Activated B cell treated with CpG ODN at 0.5 μM for 24 hours (primary cell): ENCODE results near the gene STIM1. TPM values are rescaled to one million over a fixed set of nuclear protein-coding genes. Genes with fewer than 3 reads are reported as not detected.

ENCODE experiments used
- ATAC-seq: fragments of 200-7000 bp; cut with Tn5 transposase; one replicate; pipeline ENCODE4 v1.10.0; 2021; ENCODE audit warnings: low read depth, mild to moderate bottlenecking, moderate library complexity
- CTCF ChIA-PET: fragments of 350-600 bp; sonication (Branson Sonifier 250); formaldehyde crosslinking; loops from one replicate; lab custom pipeline; 2021; ENCODE audit warnings: antibody characterized with exemption; lab: Charles Lee
- POLR2A ChIA-PET: fragments of 350-600 bp; sonication (Branson Sonifier 250); formaldehyde crosslinking; loops from one replicate; lab custom pipeline; 2021; ENCODE audit warnings: antibody characterized with exemption; lab: Charles Lee
- DNase-seq: peaks from one replicate; pipeline ENCODE4 v3.0.0; 2022
- H3K27ac Mint-ChIP-seq: one replicate; pipeline ENCODE4 v1.8.0; 2020; ENCODE audit warnings: mixed read lengths
- H3K27me3 Mint-ChIP-seq: one replicate; pipeline ENCODE4 v1.8.0; 2021; ENCODE audit warnings: mixed read lengths
- H3K36me3 Mint-ChIP-seq: one replicate; pipeline ENCODE4 v1.8.0; 2021; ENCODE audit warnings: low read depth, mixed read lengths
- H3K4me1 Mint-ChIP-seq: one replicate; pipeline ENCODE4 v1.8.0; 2021; ENCODE audit warnings: mixed read lengths
- H3K4me3 Mint-ChIP-seq: one replicate; pipeline ENCODE4 v1.8.0; 2020; ENCODE audit warnings: mild to moderate bottlenecking, mixed read lengths
- H3K9me3 Mint-ChIP-seq: one replicate; pipeline ENCODE4 v1.8.0; 2020; ENCODE audit warnings: mixed read lengths
- intact Hi-C: fragments of 100-400 bp; cut with micrococcal nuclease; formaldehyde crosslinking; loops from one replicate; pipeline ENCODE4 v1.15.1; 2024
- total RNA-seq: library from RNA; stranded (reverse); gene quantifications from 2 replicates; pipeline ENCODE4 v1.2.3, GENCODE V29; 2022
- TF ChIP-seq, protein P1 (sequence below): fragments of 200-600 bp; IDR thresholded peaks from one replicate; pipeline ENCODE4 v1.8.0; 2022; ENCODE audit warnings: antibody characterized with exemption, mild to moderate bottlenecking

Gene STIM1
- total RNA-seq, 1 donor from 2014 or later = 38.4 TPM

DNA sequence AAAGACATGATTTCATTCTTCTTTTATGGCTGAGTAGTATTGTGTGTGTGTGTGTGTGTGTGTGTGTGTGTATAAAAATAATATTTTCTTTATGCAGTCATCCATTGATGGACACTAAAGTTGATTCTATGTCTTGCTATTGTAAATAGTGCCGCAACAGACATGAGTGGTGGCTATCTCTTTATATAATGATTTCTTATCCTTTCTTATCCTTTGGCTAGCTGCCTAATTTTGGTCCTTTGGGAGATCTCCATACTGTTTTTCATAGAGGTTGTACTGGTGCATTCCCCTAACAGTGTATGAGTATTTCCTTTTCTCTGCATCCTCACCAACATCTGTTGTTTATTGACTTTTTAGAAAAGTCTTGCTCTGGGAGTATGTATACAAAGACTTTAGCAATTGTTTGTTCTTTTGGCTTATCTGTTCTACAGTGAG is 107.0 kb downstream of the STIM1 start:
- Mint-ChIP-seq H3K27me3 (no peaks in the 10 kb centered on the region), H3K27ac (no peak overlapping the region), H3K9me3 (no peaks in the 10 kb centered on the region), H3K4me3 (no peak overlapping the region), H3K36me3 (peaks cover 3% of the 10 kb centered on the region), H3K4me1 (peaks cover 35% of the 10 kb centered on the region)
- intact Hi-C loops = no loop called here
- TF ChIP-seq, protein P1, sequence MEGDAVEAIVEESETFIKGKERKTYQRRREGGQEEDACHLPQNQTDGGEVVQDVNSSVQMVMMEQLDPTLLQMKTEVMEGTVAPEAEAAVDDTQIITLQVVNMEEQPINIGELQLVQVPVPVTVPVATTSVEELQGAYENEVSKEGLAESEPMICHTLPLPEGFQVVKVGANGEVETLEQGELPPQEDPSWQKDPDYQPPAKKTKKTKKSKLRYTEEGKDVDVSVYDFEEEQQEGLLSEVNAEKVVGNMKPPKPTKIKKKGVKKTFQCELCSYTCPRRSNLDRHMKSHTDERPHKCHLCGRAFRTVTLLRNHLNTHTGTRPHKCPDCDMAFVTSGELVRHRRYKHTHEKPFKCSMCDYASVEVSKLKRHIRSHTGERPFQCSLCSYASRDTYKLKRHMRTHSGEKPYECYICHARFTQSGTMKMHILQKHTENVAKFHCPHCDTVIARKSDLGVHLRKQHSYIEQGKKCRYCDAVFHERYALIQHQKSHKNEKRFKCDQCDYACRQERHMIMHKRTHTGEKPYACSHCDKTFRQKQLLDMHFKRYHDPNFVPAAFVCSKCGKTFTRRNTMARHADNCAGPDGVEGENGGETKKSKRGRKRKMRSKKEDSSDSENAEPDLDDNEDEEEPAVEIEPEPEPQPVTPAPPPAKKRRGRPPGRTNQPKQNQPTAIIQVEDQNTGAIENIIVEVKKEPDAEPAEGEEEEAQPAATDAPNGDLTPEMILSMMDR = no peak
- ATAC-seq = no peak
- ChIA-PET POLR2A (interaction anchor here (0.7 kb wide), 1 partner anchor 15 kb away, joined by 3 read pairs; no protein-coding TSS in a partner anchor), CTCF (no interaction called here)
- no peak for DNase-seq

DNA sequence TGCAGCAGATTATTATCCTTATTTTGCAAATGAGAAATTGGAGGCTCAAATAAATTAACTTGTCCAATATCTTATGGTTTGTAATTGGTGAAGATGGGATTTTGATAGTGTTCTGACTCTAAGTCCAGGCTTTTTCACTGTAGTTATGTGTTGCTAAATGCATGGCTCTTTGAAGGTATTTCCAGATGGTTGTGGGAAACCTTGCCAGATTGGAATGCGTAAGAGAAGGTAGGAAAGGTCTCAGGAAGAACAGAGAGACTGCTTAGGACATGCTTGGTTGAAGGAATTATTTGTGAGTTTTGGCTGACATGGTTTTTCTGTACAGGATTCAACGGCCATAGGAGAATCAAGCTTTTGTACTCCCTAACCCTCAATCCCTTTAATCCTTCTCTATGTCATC is 108.6 kb downstream of the STIM1 start:
- H3K4me3 Mint-ChIP-seq = no peak overlapping the region
- no peaks in the 10 kb centered on the region for H3K9me3 Mint-ChIP-seq
- ChIA-PET CTCF (interaction anchor here (0.8 kb wide), 1 partner anchor 109 kb away, joined by 3 read pairs; no protein-coding TSS in a partner anchor), POLR2A (interaction anchor here (0.7 kb wide), 2 partner anchors 69 to 94 kb away, joined by 3 read pairs; no protein-coding TSS in a partner anchor)
- ATAC-seq (no peak), DNase-seq (no peak)
- intact Hi-C loops = no loop called here
- H3K27me3 Mint-ChIP-seq = no peaks in the 10 kb centered on the region
- peaks cover 25% of the 10 kb centered on the region for H3K4me1 Mint-ChIP-seq
- peaks cover 18% of the 10 kb centered on the region for H3K36me3 Mint-ChIP-seq
- no peak overlapping the region for H3K27ac Mint-ChIP-seq
- TF ChIP-seq, protein P1 = no peak

DNA sequence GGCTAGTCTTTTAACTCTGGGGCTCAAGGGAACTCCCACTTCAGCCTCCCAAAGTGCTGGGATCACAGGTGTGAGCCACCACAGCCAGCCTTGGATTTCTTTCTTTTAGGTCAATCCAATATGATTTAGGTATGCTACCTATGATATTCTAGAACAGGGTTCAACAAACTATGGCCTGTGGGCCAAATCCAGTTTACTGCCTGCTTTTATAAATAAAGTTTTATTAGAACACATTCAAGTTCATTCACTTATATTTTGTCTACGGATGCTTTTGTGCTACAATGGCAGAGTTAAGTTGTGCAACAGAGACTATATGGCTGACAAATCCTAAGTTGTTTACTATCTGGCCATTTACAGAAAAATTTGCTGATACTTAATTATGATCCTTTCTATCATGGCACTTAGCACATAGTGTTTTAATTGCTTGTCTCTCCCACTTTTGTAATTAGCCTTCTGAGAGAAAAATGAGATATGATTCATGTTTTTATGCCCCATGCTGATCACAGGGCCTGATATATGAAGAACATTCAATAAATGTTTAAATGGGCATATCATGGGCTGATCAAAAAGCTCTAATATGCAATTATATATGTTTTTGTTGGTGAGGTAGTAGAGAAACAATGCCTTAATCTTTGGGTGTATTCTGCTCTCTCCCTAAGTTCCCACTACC is 109.6 kb downstream of the STIM1 start:
- H3K4me1 Mint-ChIP-seq = peaks cover 17% of the 10 kb centered on the region
- H3K4me3 Mint-ChIP-seq = no peak overlapping the region
- no peak overlapping the region for H3K27ac Mint-ChIP-seq
- TF ChIP-seq, protein P1 = no peak
- no peaks in the 10 kb centered on the region for H3K27me3 Mint-ChIP-seq
- no peaks in the 10 kb centered on the region for H3K9me3 Mint-ChIP-seq
- ATAC-seq (no peak), DNase-seq (no peak)
- ChIA-PET POLR2A (no interaction called here), CTCF (no interaction called here)
- intact Hi-C loops = no loop called here
- H3K36me3 Mint-ChIP-seq = peaks cover 28% of the 10 kb centered on the region

DNA sequence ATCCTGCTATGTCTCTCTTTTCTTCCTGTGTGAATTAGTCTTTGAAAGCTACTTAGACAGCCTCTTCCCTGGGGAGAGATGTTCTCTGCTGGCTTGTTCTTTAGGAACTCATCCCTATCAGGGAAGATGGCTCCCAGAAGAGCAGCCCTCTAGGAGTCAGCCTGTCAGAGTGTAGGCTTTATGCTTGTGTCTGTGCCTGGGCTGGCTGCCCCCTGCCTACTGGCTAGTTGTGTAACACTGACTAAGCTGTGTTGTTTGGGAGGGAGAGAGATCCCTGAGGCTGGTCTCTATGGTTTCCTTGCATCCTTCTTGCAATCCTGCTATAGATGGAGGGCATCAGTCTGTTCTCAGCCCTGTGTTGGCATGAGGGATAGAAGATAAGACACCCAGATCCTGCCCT is 112.2 kb downstream of the STIM1 start:
- DNase-seq (no peak), ATAC-seq (no peak)
- H3K27ac Mint-ChIP-seq = no peak overlapping the region
- ChIA-PET CTCF (interaction anchor here (1.2 to 1.5 kb wide), 2 partner anchors 17 to 118 kb away, joined by 3 to 5 read pairs; no protein-coding TSS in a partner anchor), POLR2A (interaction anchor here (0.9 to 1.9 kb wide), 2 partner anchors 17 to 112 kb away, joined by 3 to 5 read pairs; partner anchors contain the start of gene STIM1)
- intact Hi-C loops = loop anchor here (2.0 kb wide), 1 partner anchor 17 kb away; no protein-coding TSS in a partner anchor
- no peaks in the 10 kb centered on the region for H3K9me3 Mint-ChIP-seq
- H3K27me3 Mint-ChIP-seq = no peaks in the 10 kb centered on the region
- TF ChIP-seq, protein P1 = no peak
- peaks cover 10% of the 10 kb centered on the region for H3K4me1 Mint-ChIP-seq
- no peak overlapping the region for H3K4me3 Mint-ChIP-seq
- H3K36me3 Mint-ChIP-seq = peaks cover 36% of the 10 kb centered on the region

DNA sequence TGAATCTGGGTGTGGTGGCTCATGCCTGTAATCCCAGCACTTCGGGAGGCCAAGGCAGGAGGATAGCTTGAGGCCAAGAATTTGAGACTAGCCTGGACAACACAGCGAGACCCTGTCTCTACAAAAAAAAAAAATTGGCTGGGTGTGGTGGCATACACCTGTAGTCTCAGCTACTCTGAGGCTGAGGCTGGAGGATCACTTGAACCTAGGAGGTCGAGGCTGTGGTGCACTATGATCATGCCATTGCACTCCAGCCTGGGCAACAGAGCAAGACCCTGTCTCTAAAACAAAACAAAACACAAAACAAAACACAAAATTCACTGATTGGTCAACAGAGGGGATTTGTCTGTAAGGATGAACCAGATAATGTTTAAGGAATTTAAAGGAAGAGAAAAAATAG is 113.7 kb downstream of the STIM1 start:
- no peak for DNase-seq
- intact Hi-C loops = loop anchor here (2.0 kb wide), 1 partner anchor 18 kb away; no protein-coding TSS in a partner anchor
- no peak overlapping the region for H3K27ac Mint-ChIP-seq
- no peaks in the 10 kb centered on the region for H3K9me3 Mint-ChIP-seq
- H3K27me3 Mint-ChIP-seq = no peaks in the 10 kb centered on the region
- no peak overlapping the region for H3K4me3 Mint-ChIP-seq
- ATAC-seq = no peak
- POLR2A ChIA-PET = interaction anchor here (1.9 kb wide), 1 partner anchor 114 kb away, joined by 5 read pairs; the partner anchor contains the start of gene STIM1
- H3K36me3 Mint-ChIP-seq = peaks cover 43% of the 10 kb centered on the region
- CTCF ChIA-PET = interaction anchor here (0.9 to 3.4 kb wide), 4 partner anchors 9 to 121 kb away, joined by 3 to 12 read pairs (median 6); no protein-coding TSS in a partner anchor
- TF ChIP-seq, protein P1 = no peak
- peaks cover 8% of the 10 kb centered on the region for H3K4me1 Mint-ChIP-seq
